ENCODE data around the gene RNF169. TPM values are rescaled to one million over a fixed set of nuclear protein-coding genes. Genes with fewer than 3 reads are reported as not detected.

RNF169 gene
- total and polyA plus RNA-seq, 2 of the 8 experiments (the other 6 are each of a cell fraction or from before 2014, with no cell fraction given), result 3.6 to 12.5 TPM

GRCh38 chr11:74845978-74846517, 97.4 kb downstream of the RNF169 start:
- Histone ChIP-seq H2BK20ac (ENCODE audit: low read length) (no peak overlapping the region), H2AK5ac (ENCODE audit: low read depth, low read length) (no peak overlapping the region), H2BK120ac (replicated peaks; ENCODE audit: low read depth, low read length) (no peak overlapping the region), H3K4me2 (ENCODE audit: insufficient read depth in 1 of 2, low read depth in 2 of 2, low read length in 2 of 2) (no peak overlapping the region), H2BK12ac (ENCODE audit: low read depth, low read length) (no peak overlapping the region), H3K79me2 (ENCODE audit: control insufficient read depth in 1 of 2, insufficient read depth in 2 of 2, low read length in 2 of 2) (no peaks in the 10 kb centered on the region), H3K27ac (ENCODE audit: low read depth, low read length) (no peak overlapping the region), H2BK5ac (ENCODE audit: low read depth, low read length) (no peak overlapping the region), H3K23me2 (ENCODE audit: low read depth, low read length) (no peaks in the 10 kb centered on the region), H4K5ac (ENCODE audit: insufficient read length, low read depth, low read length) (no peak overlapping the region), H2BK15ac (ENCODE audit: low read length) (no peak overlapping the region), H3K36me3 (ENCODE audit: control insufficient read depth in 2 of 4, insufficient read depth in 4 of 4, low read length in 3 of 4) (peaks cover 0 to 7% (median 3%) of the 10 kb centered on the region in 4 experiments; a peak in 4 of 8 replicates), H4K20me1 (replicated peaks in 1 of 2; ENCODE audit: control insufficient read depth in 1 of 2, insufficient read depth in 2 of 2, low read length in 2 of 2) (no peaks in the 10 kb centered on the region), H3K27me3 (replicated peaks in 1 of 4; ENCODE audit: control insufficient read depth in 3 of 4, extremely low read depth in 1 of 4, insufficient read depth in 3 of 4, low read length in 3 of 4) (no peaks in the 10 kb centered on the region), H2AFZ (ENCODE audit: low read length) (no peak overlapping the region), H3K56ac (replicated peaks; ENCODE audit: insufficient read length, low read depth, low read length) (no peak overlapping the region), H3K4ac (replicated peaks; ENCODE audit: insufficient read length, low read depth, low read length) (no peak overlapping the region), H3K79me1 (ENCODE audit: low read depth, low read length) (no peaks in the 10 kb centered on the region), H3K4me1 (replicated peaks in 1 of 4; ENCODE audit: control insufficient read depth in 3 of 4, insufficient read depth in 4 of 4, low read length in 3 of 4) (peaks cover 0 to 11% (median 6%) of the 10 kb centered on the region in 4 experiments; a peak in 4 of 7 replicates), H3K9me3 (ENCODE audit: insufficient read depth in 2 of 2, low read depth in 1 of 2, low read length in 1 of 2) (no peaks in the 10 kb centered on the region), H3K9ac (replicated peaks in 1 of 4; ENCODE audit: extremely low read depth in 1 of 4, low read depth in 3 of 4, low read length in 3 of 4) (no peak overlapping the region), H3K14ac (ENCODE audit: insufficient read length) (no peak overlapping the region), H3K23ac (ENCODE audit: insufficient read length) (no peak overlapping the region), H4K8ac (ENCODE audit: extremely low read depth, insufficient read depth, low read length) (no peak overlapping the region), H4K91ac (replicated peaks; ENCODE audit: insufficient read length, low read length) (no peak overlapping the region), H3K18ac (ENCODE audit: extremely low read depth, low read length) (no peak overlapping the region), H3K4me3 (ENCODE audit: extremely low read depth in 1 of 4, insufficient read depth in 2 of 4, low read depth in 3 of 4, low read length in 4 of 4) (no peak overlapping the region)
- FAIRE-seq (no peak), DNase-seq (ENCODE audit: low read depth in 1 of 2, low spot score in 2 of 2) (no peak)
- ChIA-PET POLR2A (ENCODE audit: partially characterized antibody) (no interaction called here), CTCF (ENCODE audit: partially characterized antibody) (no interaction called here)
- no peak for TF ChIP-seq MAX (IDR thresholded peaks at IDR 0.05)
- peak; percentile 55; the same call in 1 of the 2 replicates for TF ChIP-seq MAFK (IDR thresholded peaks at IDR 0.05; ENCODE audit: low read depth, low read length)
- WGBS, 2 experiments (ENCODE audit: extremely low coverage in 1 of 2, insufficient coverage in 1 of 2, insufficient read length in 1 of 2, insufficient replicate concordance in 2 of 2, low coverage in 1 of 2, low lambda C conversion rate in 2 of 2, missing lambda C conversion rate in 1 of 2), result 90% methylated on average over 5 of the region's 5 CpGs; no CpG with 5 or more reads in 1 of the 2 experiments

Measured in H1 (cell line).